GM12878 (cell line): ENCODE results near the gene NDRG4. TPM values are rescaled to one million over a fixed set of nuclear protein-coding genes. Genes with fewer than 3 reads are reported as not detected.

Experiments used
- ATAC-seq: fragments of 200-7000 bp; cut with Tn5 transposase; 3 replicates; pipeline ENCODE4 v1.9.1; 2020; ENCODE audit warnings: mild to moderate bottlenecking, moderate library complexity
- BruUV-seq: library from RNA; stranded (reverse); fragments of 400-500 nt; replicated peaks from 2 replicates; lab custom pipeline; 2021; lab: Mats Ljungman, UMichigan
- CTCF ChIA-PET: fragments of 300-600 bp; sonication (Branson Sonifier 250); formaldehyde crosslinking; extraction: SDS; loops from one replicate; lab custom pipeline; 2021; ENCODE audit warnings: inconsistent platforms; lab: Yijun Ruan, JAX
- POLR2A ChIA-PET: fragments of 350-600 bp; formaldehyde crosslinking; extraction: SDS; loops from one replicate; lab custom pipeline; 2021; ENCODE audit warnings: inconsistent platforms; lab: Charles Lee
- RAD21 ChIA-PET: fragments of 300-600 bp; sonication (Branson Sonifier 250); formaldehyde crosslinking; loops from one replicate; lab custom pipeline; 2023; ENCODE audit warnings: antibody characterized with exemption; ENCODE audit not compliant: unreplicated experiment; lab: Charles Lee
- SMC1A ChIA-PET: fragments of 300-600 bp; sonication (Branson Sonifier 250); formaldehyde crosslinking; loops from one replicate; lab custom pipeline; 2023; ENCODE audit not compliant: unreplicated experiment, uncharacterized antibody; lab: Charles Lee
- DNase-seq: peaks from one replicate; pipeline ENCODE4 v3.0.0-alpha.2; 2011; ENCODE audit warnings: low read depth, low spot score
- FAIRE-seq: peaks from 3 replicates; lab custom pipeline; 2011; peaks lifted over from hg19 to GRCh38; lab: Jason Lieb, UNC
- H2AFZ ChIP-seq: 2 replicates; pipeline ENCODE4 v1.6.0; 2011; ENCODE audit warnings: low read depth, low read length, control low read depth; ENCODE audit not compliant: control insufficient read depth
- H3K27ac ChIP-seq: 2 replicates; pipeline ENCODE4 v1.5.1; 2011; ENCODE audit warnings: control low read depth; ENCODE audit not compliant: control insufficient read depth, insufficient read depth
- H3K27me3 ChIP-seq, 2 experiments: replicated peaks in 1 of 2; 2 replicates each; pipeline versions ENCODE4 v1.6.0 to v1.6.1; 2011; ENCODE audit warnings: low read length in 1 of 2; ENCODE audit not compliant: control insufficient read depth in 2 of 2, insufficient read depth in 2 of 2
- H3K36me3 ChIP-seq, 2 experiments: 2 replicates each; pipeline ENCODE4 v1.5.1; 2011; ENCODE audit warnings: low read length in 1 of 2; ENCODE audit not compliant: control insufficient read depth in 2 of 2, insufficient read depth in 2 of 2
- H3K4me1 ChIP-seq: 2 replicates; pipeline ENCODE4 v1.6.1; 2011; ENCODE audit warnings: mild to moderate bottlenecking, low read length, moderate library complexity, mixed read lengths; ENCODE audit not compliant: control insufficient read depth, insufficient read depth
- H3K4me2 ChIP-seq: 2 replicates; pipeline ENCODE4 v1.6.0; 2011; ENCODE audit warnings: control low read depth; ENCODE audit not compliant: control insufficient read depth, insufficient read depth
- H3K4me3 ChIP-seq: fragments of 200-600 bp; sonication (generic); 2 replicates; pipeline ENCODE4 v1.5.1; 2016
- H3K79me2 ChIP-seq: 2 replicates; pipeline ENCODE4 v1.6.0; 2011; ENCODE audit warnings: low read length; ENCODE audit not compliant: control insufficient read depth, insufficient read depth
- H3K9ac ChIP-seq: 2 replicates; pipeline ENCODE4 v1.8.0; 2011; ENCODE audit warnings: low read length, control low read depth, mixed read lengths; ENCODE audit not compliant: control insufficient read depth, insufficient read depth
- H3K9me3 ChIP-seq: replicated peaks from 3 replicates; pipeline ENCODE4 v1.5.1; 2011; ENCODE audit warnings: mild to moderate bottlenecking, low read length; ENCODE audit not compliant: control insufficient read depth, insufficient read depth
- H4K20me1 ChIP-seq: 2 replicates; pipeline ENCODE4 v1.6.0; 2011; ENCODE audit not compliant: control insufficient read depth, insufficient read depth
- ATF2 ChIP-seq: IDR thresholded peaks from 2 replicates; pipeline ENCODE4 v1.6.1; 2012; ENCODE audit warnings: low read length, inconsistent platforms
- CHD2 ChIP-seq: IDR thresholded peaks from 2 replicates; pipeline ENCODE4 v1.6.1; 2011; ENCODE audit warnings: low read depth, low read length, improper control_type of control experiment, borderline replicate concordance
- EED ChIP-seq: sonication (generic); IDR thresholded peaks from 2 replicates; pipeline ENCODE4 v1.6.1; 2016; ENCODE audit warnings: antibody characterized with exemption, low read depth
- GABPA ChIP-seq: IDR thresholded peaks from 2 replicates; pipeline ENCODE4 v1.6.1; 2014; ENCODE audit warnings: antibody characterized with exemption, low read depth, mild to moderate bottlenecking, inconsistent platforms
- HDAC6 ChIP-seq: fragments of 200-600 bp; sonication (generic); IDR thresholded peaks from one replicate; pipeline ENCODE4 v1.8.0; 2017; ENCODE audit warnings: antibody characterized with exemption; ENCODE audit not compliant: unreplicated experiment
- IRF3 ChIP-seq: fragments of 450-650 bp; IDR thresholded peaks from 2 replicates; pipeline ENCODE4 v1.6.1; 2014; ENCODE audit warnings: mild to moderate bottlenecking
- KLF5 ChIP-seq: fragments of 450-650 bp; IDR thresholded peaks from 2 replicates; pipeline ENCODE4 v1.6.1; 2014; ENCODE audit warnings: mild to moderate bottlenecking; ENCODE audit not compliant: partially characterized antibody
- LARP7 ChIP-seq: fragments of 450-650 bp; IDR thresholded peaks from 2 replicates; pipeline ENCODE4 v1.6.1; 2017; ENCODE audit warnings: mild to moderate bottlenecking
- MEF2A ChIP-seq: IDR thresholded peaks from 2 replicates; pipeline ENCODE4 v1.6.1; 2011; ENCODE audit warnings: low read depth, mild to moderate bottlenecking, low read length, moderate library complexity; ENCODE audit not compliant: insufficient read depth
- MXI1 ChIP-seq: fragments of 150-350 bp; IDR thresholded peaks from 2 replicates; pipeline ENCODE4 v1.6.1; 2011; ENCODE audit warnings: low read depth, mild to moderate bottlenecking, inconsistent platforms, low read length, improper control_type of control experiment
- NBN ChIP-seq: fragments of 450-650 bp; IDR thresholded peaks from 2 replicates; pipeline ENCODE4 v1.6.1; 2016
- NFYA ChIP-seq: IDR thresholded peaks from 2 replicates; pipeline ENCODE4 v1.6.1; 2011; ENCODE audit warnings: low read depth, mild to moderate bottlenecking, low read length, improper control_type of control experiment, borderline replicate concordance
- POLR2A ChIP-seq: IDR thresholded peaks from 2 replicates; pipeline ENCODE4 v1.6.1; 2011; ENCODE audit warnings: low read depth, mild to moderate bottlenecking, low read length
- SMARCA5 ChIP-seq: fragments of 450-650 bp; IDR thresholded peaks from 2 replicates; pipeline ENCODE4 v1.6.1; 2017; ENCODE audit warnings: mild to moderate bottlenecking
- USF2 ChIP-seq: IDR thresholded peaks from 2 replicates; pipeline ENCODE4 v1.6.1; 2011; ENCODE audit warnings: low read depth, low read length, improper control_type of control experiment, borderline replicate concordance
- ZNF207 ChIP-seq: fragments of 450-650 bp; IDR thresholded peaks from 2 replicates; pipeline ENCODE4 v1.6.1; 2014; ENCODE audit warnings: antibody characterized with exemption, mild to moderate bottlenecking, borderline replicate concordance
- WGBS: methylation state at CpG from one replicate; pipeline ENCODE4 v1.1.6; 2016; ENCODE audit warnings: low lambda C conversion rate; ENCODE audit not compliant: insufficient replicate concordance, insufficient coverage; ENCODE audit errors: missing lambda C conversion rate; 5-methylcytosine and 5-hydroxymethylcytosine counted together
- in situ Hi-C: fragments of 300-500 bp; cut with MboI; formaldehyde crosslinking; loops from 9 replicates; pipeline ENCODE4 v1.14.3; 2018; ENCODE audit warnings: mixed read lengths
- intact Hi-C: fragments of 100-400 bp; cut with micrococcal nuclease; formaldehyde crosslinking; loops from one replicate; pipeline ENCODE4 v1.14.2; 2022; ENCODE audit not compliant: unreplicated experiment
- polyA plus RNA-seq, 11 experiments: library from polyadenylated mRNA; depleted of rRNA in 4 of 11; unstranded in 6 of 11; stranded (reverse) in 5 of 11; fragments of >200 nt; fragmentation: Nextera tagmentation in 4 of 11; fragmentation: Illumina TruSeq in 1 of 11; extraction: Ambion mirVana in 4 of 11; extraction: Trizol in 1 of 11; gene quantifications; 1 replicate in 1 of 11; 2 replicates in 10 of 11; pipeline versions ENCODE4 v1.2.1 to v1.2.3, GENCODE V29; 2011 to 2016; ENCODE audit warnings: inconsistent platforms in 2 of 11, missing spikeins in 2 of 11, low read depth in 1 of 11
- total RNA-seq, 4 experiments: library from RNA; depleted of rRNA in 3 of 4; stranded (reverse); fragments of >200 nt in 3 of 4; fragmentation: Illumina TruSeq in 1 of 4; extraction: Trizol in 1 of 4; gene quantifications; 2 replicates each; pipeline versions ENCODE4 v1.2.1 to v1.2.3, GENCODE V29; 2013 to 2021

NDRG4 gene
- total and polyA plus RNA-seq, 10 of the 15 experiments (the other 5 are each of a cell fraction or from before 2014, with no cell fraction given), result 0.33 to 3.8 (median 2.5) TPM

GRCh38 chr16:58508671-58509251, 8.8 kb downstream of the NDRG4 start:
- H3K9me3 ChIP-seq, result no peaks in the 10 kb centered on the region

More at GRCh38 chr16:58508671-58509251, 8.8 kb downstream of the NDRG4 start:
- Histone ChIP-seq H2AFZ (no peak overlapping the region), H4K20me1 (no peaks in the 10 kb centered on the region), H3K9ac (no peak overlapping the region), H3K36me3 (no peaks in the 10 kb centered on the region), H3K27ac (no peak overlapping the region), H3K4me3 (no peak overlapping the region), H3K79me2 (no peaks in the 10 kb centered on the region), H3K4me1 (no peaks in the 10 kb centered on the region)
- no peak for ATAC-seq
- SMC1A ChIA-PET, result no interaction called here
- no TSS peak for BruUV-seq
- intact Hi-C loops, result no loop called here
- DNase-seq, result no peak
- 29% methylated on average over 5 of the region's 5 CpGs for WGBS
- CTCF ChIA-PET, result interaction anchor here (1.1 kb wide), 1 partner anchor 248 kb away, joined by 3 read pairs; no protein-coding TSS in a partner anchor
- in situ Hi-C loops, result loop anchor here (25.0 kb wide), 1 partner anchor 229 kb away; the partner anchor contains the start of gene GOT2
- RAD21 ChIA-PET, result no interaction called here
- FAIRE-seq, result no peak
- TF ChIP-seq HDAC6 (no peak), EED (no peak), ZNF207 (no peak), CHD2 (no peak), USF2 (no peak), NFYA (no peak), IRF3 (no peak), MEF2A (no peak), GABPA (no peak), SMARCA5 (no peak), POLR2A (no peak), LARP7 (no peak), KLF5 (no peak), MXI1 (no peak), ATF2 (no peak), NBN (no peak)
- TF ChIP-seq, all 136 proteins: peak for 0
- Histone ChIP-seq H3K4me2 (no peak overlapping the region), H3K27me3 (no peaks in the 10 kb centered on the region)
- POLR2A ChIA-PET, result no interaction called here
